GM18520 (cell line): ENCODE results near the gene UTP25.
"Not testable (repeated sequence)": the region's sequence is repeated elsewhere in the genome, so short reads cannot be mapped to it uniquely, and the experiment has no call there.

Source experiments
- ATAC-seq: cut with Tn5 transposase; IDR thresholded peaks from one replicate; pipeline ENCODE4 v1.9.1; 2021; ENCODE audit not compliant: unreplicated experiment

The UTP25 gene

GRCh38 chr1:209890641-209891330 lies 63.0 kb downstream of the UTP25 start:
- ATAC-seq: no peak

GRCh38 chr1:209893751-209894150 lies 66.0 kb downstream of the UTP25 start:
- ATAC-seq: no peak

GRCh38 chr1:209895709-209896108 lies 67.9 kb downstream of the UTP25 start:
- ATAC-seq: no peak

- no peak for ATAC-seq
Observed at GRCh38 chr1:209896346-209896745, 68.6 kb downstream of the UTP25 start.

- not testable (repeated sequence) for ATAC-seq
Observed at GRCh38 chr1:209898271-209898670, 70.5 kb downstream of the UTP25 start.

GRCh38 chr1:209898851-209899250 lies 71.1 kb downstream of the UTP25 start:
- not testable (repeated sequence) for ATAC-seq

GRCh38 chr1:209899948-209900347 lies 72.2 kb downstream of the UTP25 start:
- no peak for ATAC-seq

- no peak for ATAC-seq
Observed at GRCh38 chr1:209900734-209901133, 73.0 kb downstream of the UTP25 start.

GRCh38 chr1:209901211-209901610 lies 73.4 kb downstream of the UTP25 start:
- no peak for ATAC-seq

GRCh38 chr1:209904774-209905173 lies 77.0 kb downstream of the UTP25 start:
- ATAC-seq: not testable (repeated sequence)
